ENCODE results near the gene RPL19. TPM values are rescaled to one million over a fixed set of nuclear protein-coding genes. Genes with fewer than 3 reads are reported as not detected.
A peak's percentile ranks its signal among the peaks of the same experiment; 100 is the strongest.

Gene RPL19
- total RNA-seq, 4 donors from 2014 or later: 3,050 to 5,448 (median 3,578) TPM

GRCh38 chr17:39212195-39212810 is 12.2 kb downstream of the RPL19 start:
- TF ChIP-seq CTCF (IDR thresholded peaks at IDR 0.05) (no peak), POLR2A (IDR thresholded peaks at IDR 0.05) (no peak)
- 51 to 60% methylated on average over 7 to 11 of the region's 11 CpGs for WGBS, 2 donors
- no peak for DNase-seq (ENCODE audit: low spot score in 2 of 2)
- H3K4me3 ChIP-seq (ENCODE audit: low read depth, poor library complexity, severe bottlenecking): no peak overlapping the region
- intact Hi-C loops (cut with DNase I; ENCODE audit: low total_unique reads): no loop called here

- no peak overlapping the region for H3K4me3 ChIP-seq (ENCODE audit: low read depth, poor library complexity, severe bottlenecking)
- intact Hi-C loops (cut with DNase I; ENCODE audit: low total_unique reads): no loop called here
- no peak for DNase-seq (ENCODE audit: low spot score in 2 of 2)
- TF ChIP-seq CTCF (IDR thresholded peaks at IDR 0.05) (no peak), POLR2A (IDR thresholded peaks at IDR 0.05) (no peak)
- WGBS, 2 donors: 27 to 41% methylated on average over 16 of the region's 16 CpGs
These were observed 12.9 kb downstream of the RPL19 start for GRCh38 chr17:39212841-39213480.

- no peak for DNase-seq (ENCODE audit: low spot score in 2 of 2)
- WGBS, 2 donors: 69 to 73% methylated on average over 9 of the region's 9 CpGs
- TF ChIP-seq POLR2A (IDR thresholded peaks at IDR 0.05) (no peak), CTCF (IDR thresholded peaks at IDR 0.05) (no peak)
- H3K4me3 ChIP-seq (ENCODE audit: low read depth, poor library complexity, severe bottlenecking): no peak overlapping the region
- intact Hi-C loops (cut with DNase I; ENCODE audit: low total_unique reads): no loop called here
These were observed 13.8 kb downstream of the RPL19 start for GRCh38 chr17:39213852-39214251.

DNA sequence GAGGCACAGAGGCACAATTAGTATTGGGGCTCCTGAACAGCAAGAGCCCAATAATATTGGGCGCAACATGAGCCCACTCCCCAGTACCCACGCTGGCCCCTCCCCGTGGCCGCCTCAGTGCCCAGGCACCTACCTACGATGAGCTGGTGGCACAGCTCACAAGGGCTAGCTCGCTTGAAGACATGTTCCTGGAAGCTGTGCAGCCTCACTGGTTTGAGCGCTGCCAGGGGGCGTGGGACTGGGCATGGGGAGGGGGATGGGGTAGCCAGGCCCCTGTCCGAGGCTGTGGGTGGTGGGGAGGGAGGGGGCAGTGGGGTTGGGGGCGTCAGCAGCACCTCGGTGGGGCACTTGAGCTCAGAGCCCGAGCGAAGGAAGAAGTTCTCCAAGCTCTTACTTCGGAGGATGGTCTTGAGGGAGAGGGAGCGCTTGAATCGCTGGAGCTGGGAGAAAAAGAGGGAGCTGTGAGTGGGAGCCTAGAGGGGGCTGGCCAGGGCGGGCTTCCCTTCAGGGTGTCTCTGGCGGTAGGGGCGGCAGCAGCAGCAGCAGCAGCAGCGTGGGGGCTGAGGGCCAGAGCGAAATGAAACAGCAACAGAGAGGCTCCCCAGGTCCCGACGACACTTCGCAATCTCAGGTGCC is 17.8 kb downstream of the RPL19 start:
- DNase-seq (ENCODE audit: low spot score in 2 of 2): peak in 1 of 2 donors; percentile 81
- intact Hi-C loops (cut with DNase I; ENCODE audit: low total_unique reads): no loop called here
- 28 to 47% methylated on average over 19 to 23 of the region's 24 CpGs for WGBS, 2 donors

DNA sequence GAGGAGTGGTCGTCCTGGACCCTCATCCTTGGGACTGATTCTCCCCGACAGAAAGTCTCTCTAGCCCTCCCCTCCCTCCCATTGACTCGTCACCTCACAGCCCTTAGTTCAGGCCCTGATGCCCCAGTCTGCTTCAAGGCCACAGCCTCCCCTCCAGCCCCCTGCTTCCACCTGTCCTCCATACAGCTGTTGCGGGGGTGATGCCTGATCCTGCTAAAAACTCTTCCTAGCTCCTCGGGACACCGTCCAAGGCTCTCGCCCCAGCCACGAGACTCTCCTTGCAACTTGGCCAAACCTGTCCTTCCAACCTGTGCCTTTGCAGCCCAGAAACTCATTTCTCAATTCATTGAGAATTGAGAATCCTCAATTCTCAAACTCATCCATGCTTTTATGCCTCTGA is 18.8 kb downstream of the RPL19 start:
- TF ChIP-seq POLR2A (IDR thresholded peaks at IDR 0.05): no peak
- no peak for TF ChIP-seq CTCF (IDR thresholded peaks at IDR 0.05)
- H3K4me3 ChIP-seq (ENCODE audit: low read depth, poor library complexity, severe bottlenecking): no peak overlapping the region
- intact Hi-C loops (cut with DNase I; ENCODE audit: low total_unique reads): no loop called here
- 56 to 59% methylated on average over 8 of the region's 8 CpGs for WGBS, 2 donors
- no peak for DNase-seq (ENCODE audit: low spot score in 2 of 2)

More for the DNA sequence above, 17.8 kb downstream of the RPL19 start:
- no peak overlapping the region for H3K4me3 ChIP-seq (ENCODE audit: low read depth, poor library complexity, severe bottlenecking)
- TF ChIP-seq POLR2A (IDR thresholded peaks at IDR 0.05) (no peak), CTCF (IDR thresholded peaks at IDR 0.05) (no peak)

Measured in lower leg skin (tissue), 4 donors.